GM21576 (cell line): ENCODE data around the gene SMPD3.
"Not testable (repeated sequence)": the region's sequence is repeated elsewhere in the genome, so short reads cannot be mapped to it uniquely, and the experiment has no call there.

Source experiments
- ATAC-seq: cut with Tn5 transposase; IDR thresholded peaks from one replicate; pipeline ENCODE4 v1.9.1; 2021; ENCODE audit warnings: mild to moderate bottlenecking, moderate library complexity; ENCODE audit not compliant: unreplicated experiment

Gene SMPD3

DNA sequence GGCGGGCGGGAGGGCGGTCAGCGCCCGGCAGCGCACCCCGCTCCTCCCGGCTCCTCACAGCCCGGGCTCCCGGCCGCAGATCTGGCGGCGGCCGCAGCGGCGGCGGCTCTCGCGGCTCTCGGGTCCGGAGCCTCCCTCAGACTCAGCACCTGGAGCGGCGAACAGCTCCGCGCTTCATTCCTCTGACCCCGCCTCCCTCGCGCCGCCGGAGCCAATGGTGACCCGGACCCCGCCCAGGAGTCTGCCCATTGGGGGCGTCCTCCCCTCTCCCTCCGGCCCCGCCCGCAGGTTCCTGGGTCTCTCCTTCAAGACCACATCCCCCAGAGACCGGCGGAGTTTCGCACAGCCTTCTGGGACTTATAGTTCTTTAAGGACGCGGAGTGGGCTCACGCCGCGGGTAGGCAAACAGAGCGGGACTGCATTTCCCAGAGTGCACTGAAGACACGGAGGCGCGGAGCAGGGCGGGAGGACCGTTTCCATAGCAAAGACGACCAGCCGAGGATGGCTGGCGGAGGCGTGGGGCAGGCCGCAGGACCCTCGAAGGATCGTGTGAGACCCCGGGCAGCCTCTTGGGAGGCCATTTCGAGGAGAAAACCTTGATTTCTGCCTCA is at the start of gene SMPD3:
Gene SMPD3, minus strand, starts transcription at position 149 of the 611 bp plus-strand sequence. CDS start 76,327 bp downstream, outside the sequence.
- peak; percentile 93 for ATAC-seq

GRCh38 chr16:68496689-68497088 is 48.4 kb upstream of the SMPD3 start:
- ATAC-seq: no peak

GRCh38 chr16:68494261-68494660 is 46.0 kb upstream of the SMPD3 start:
- ATAC-seq: not testable (repeated sequence)

- no peak for ATAC-seq
These were observed 45.2 kb upstream of the SMPD3 start for GRCh38 chr16:68493412-68494070.

- no peak for ATAC-seq
These were observed 44.5 kb upstream of the SMPD3 start for GRCh38 chr16:68492543-68493411.

GRCh38 chr16:68492151-68492542 is 43.8 kb upstream of the SMPD3 start:
- ATAC-seq: no peak

GRCh38 chr16:68491576-68491950 is 43.3 kb upstream of the SMPD3 start:
- no peak for ATAC-seq

DNA sequence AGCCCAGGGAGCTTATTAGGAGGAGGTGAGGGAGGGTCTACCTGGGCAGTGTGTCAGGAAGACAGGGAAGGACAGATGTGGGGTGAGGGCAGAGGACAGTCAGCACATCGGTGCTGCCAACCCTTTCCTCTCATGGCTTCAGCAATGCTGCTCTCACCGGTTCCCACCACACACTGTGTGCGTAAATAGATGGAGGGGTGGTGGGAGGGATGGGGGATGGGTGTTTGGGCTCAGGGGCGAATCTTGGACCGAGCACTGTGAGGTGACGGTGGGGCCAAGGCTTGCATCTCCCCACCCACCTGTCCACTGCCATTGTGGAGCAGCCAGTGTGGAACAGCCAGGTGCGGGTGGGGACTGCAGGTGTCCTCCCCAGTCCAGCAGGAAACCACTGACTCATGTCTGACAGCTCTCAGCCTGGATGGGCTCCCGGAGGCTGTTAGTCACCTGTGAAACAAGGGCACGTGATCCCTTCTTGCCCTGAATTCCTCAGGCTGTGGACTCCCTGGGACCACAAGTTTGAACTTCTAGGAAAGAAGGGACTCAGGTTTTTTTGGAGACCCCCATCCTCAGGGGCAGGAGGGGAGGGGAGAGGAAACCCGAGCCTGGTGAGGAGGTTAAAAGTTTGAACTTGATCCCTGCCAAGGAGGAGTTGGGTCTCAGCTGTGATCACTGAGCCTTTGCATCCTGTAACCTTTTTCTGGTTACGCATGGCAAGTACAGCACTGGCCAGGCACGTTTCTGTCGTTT is 42.7 kb upstream of the SMPD3 start:
- no peak for ATAC-seq

DNA sequence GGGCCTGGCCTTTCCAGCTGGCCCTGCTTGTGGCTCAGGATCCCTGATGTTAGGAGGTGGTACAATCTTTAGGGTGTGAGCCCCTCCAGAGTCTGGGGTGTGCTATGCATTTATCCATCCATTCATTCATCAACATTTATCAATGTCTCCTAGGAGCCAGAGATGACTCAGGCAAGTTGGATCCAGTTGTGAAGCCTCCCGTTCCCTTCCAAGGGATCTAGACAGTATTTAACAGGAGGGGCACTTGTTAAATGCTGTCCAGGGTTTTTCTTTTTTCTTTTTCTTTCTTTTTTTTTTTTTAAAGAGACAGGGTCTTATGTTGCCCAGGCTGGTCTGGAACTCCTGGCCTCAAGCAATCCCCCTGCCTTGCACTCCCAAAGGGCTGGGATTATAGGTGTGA is 42.0 kb upstream of the SMPD3 start:
- no peak for ATAC-seq

GRCh38 chr16:68488554-68488953 is 40.2 kb upstream of the SMPD3 start:
- ATAC-seq: no peak

GRCh38 chr16:68487669-68488068 is 39.4 kb upstream of the SMPD3 start:
- ATAC-seq: no peak

GRCh38 chr16:68487203-68487514 is 38.9 kb upstream of the SMPD3 start:
- no peak for ATAC-seq

DNA sequence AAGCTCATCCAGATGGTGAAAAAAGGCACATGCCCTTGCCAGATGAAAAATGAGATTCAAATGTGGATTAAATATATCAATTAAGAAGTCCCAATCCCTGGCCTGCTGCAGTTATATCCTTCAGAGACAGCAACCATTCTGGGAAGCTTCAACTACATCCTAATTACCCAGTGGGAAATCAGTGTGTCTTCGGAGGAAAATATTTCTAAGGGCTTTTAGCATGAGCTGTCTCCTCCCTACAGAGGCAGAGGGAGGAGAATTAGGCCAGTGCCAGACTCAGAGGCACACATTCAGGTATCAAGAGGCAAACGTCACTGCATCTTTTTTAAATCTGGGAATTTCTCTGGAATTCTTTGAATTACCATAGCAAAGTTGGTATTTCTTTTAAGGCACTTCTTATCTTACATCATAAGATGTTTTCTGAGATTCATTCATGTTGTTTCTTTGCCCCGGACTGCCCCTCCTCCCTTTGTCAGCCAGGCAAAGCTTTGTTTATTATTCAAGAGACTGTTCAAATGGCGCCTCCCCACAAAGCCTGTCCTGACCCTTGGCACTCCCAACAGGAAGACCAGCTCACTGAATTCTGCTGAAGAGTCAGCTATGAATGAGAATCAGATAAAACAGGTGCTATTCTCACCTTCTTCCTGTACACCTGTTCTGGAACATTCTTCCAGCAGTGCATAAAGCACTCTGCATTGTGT is 38.3 kb upstream of the SMPD3 start:
- no peak for ATAC-seq

DNA sequence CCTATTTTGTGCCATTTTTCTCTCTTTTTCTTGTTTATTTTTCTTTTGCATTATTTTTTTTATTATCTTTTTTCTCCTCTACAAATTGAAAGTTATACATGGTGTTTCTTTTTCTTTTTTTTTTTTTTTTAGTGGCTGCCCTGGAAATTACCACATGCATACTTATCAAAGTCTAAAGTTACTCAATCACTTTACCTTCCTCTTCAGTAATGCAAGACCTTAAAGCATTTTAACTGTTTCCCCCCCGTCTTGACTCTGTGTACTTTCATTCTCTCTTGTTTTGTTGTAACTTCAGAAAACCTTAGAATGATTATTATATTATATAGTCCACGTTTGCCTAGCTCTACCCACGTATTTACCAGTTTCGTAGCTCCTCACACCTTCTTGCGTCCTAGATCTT is 33.3 kb upstream of the SMPD3 start:
- no peak for ATAC-seq

- no peak for ATAC-seq
These were observed 32.0 kb upstream of the SMPD3 start for GRCh38 chr16:68480084-68480995.

- ATAC-seq: no peak
These were observed 31.0 kb upstream of the SMPD3 start for GRCh38 chr16:68479271-68479670.

DNA sequence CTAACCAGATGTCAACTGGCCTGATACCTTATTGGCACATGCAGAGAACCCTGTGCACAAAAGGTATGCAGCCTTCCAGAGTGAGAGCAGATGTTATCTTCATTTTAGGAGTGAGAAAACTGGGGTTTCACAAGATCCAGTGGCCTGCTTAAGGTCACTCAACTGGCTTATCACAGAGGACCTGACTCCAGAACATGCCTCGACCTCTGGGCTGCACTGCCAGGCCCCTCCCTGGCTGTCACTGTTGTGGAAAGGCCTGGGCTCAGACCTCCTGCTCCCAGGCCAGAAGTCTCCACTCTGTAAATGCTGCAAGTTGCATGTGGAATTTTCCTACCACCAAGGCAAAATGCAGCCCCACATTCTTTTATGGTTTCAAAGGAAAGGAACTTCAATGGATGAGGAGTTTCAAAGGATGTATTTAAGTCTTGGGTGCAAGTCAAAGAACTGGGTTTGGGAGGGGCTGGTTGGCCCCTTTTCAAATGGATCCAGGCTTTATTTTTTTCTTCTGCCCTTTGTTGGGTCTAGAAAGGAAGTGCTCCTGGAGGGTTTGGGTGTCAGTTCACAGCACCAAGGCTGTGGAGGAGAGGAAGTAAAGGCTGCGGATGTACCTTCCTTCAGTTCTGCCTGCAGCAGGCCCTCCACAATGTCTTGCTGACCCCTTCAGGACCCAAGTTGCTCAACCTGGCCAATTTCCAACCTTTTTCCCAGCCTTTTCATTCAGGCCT is 30.4 kb upstream of the SMPD3 start:
- no peak for ATAC-seq

- ATAC-seq: no peak
These were observed 26.8 kb upstream of the SMPD3 start for GRCh38 chr16:68475071-68475470.
